ENCODE results near the gene IL19.
A peak's percentile ranks its signal among the peaks of the same experiment; 100 is the strongest.

Gene IL19

GRCh38 chr1:206738370-206739366 is 31.9 kb upstream of the IL19 start:
- no peak overlapping the region for H3K4ac ChIP-seq (ENCODE audit: low read depth in 1 of 2, low read length in 2 of 2)
- no peak overlapping the region for H2BK120ac ChIP-seq (ENCODE audit: low read depth, low read length)
- peaks cover 36 to 48% of the 10 kb centered on the region in 2 experiments for H3K36me3 ChIP-seq (ENCODE audit: control insufficient read depth in 1 of 2, insufficient read depth in 2 of 2, low read depth in 1 of 2, low read length in 2 of 2)
- no peak overlapping the region for H3K27ac ChIP-seq (ENCODE audit: low read length, poor library complexity, severe bottlenecking)
- H3K14ac ChIP-seq (ENCODE audit: low read length in 2 of 2) = no peak overlapping the region
- no peak overlapping the region for H4K8ac ChIP-seq (ENCODE audit: low read length)
- DNase-seq = no peak
- peaks cover 14% of the 10 kb centered on the region for H3K4me1 ChIP-seq (ENCODE audit: control insufficient read depth, insufficient read depth, low read depth, low read length)
- WGBS = 82% methylated on average over 1 of the region's 3 CpGs
- no peak overlapping the region for H3K18ac ChIP-seq (ENCODE audit: low read depth in 1 of 2, low read length in 2 of 2)
- no peak overlapping the region for H3K9ac ChIP-seq (ENCODE audit: low read length)
- H2AK5ac ChIP-seq (ENCODE audit: low read length, severe bottlenecking) = no peak overlapping the region
- no peak overlapping the region for H2AFZ ChIP-seq (ENCODE audit: low read depth, low read length)
- H2BK5ac ChIP-seq (ENCODE audit: low read depth, low read length, poor library complexity, severe bottlenecking) = no peak overlapping the region
- H3K23ac ChIP-seq (ENCODE audit: low read length in 2 of 2) = no peak overlapping the region
- H3K4me3 ChIP-seq (ENCODE audit: insufficient read depth in 1 of 2, low read depth in 1 of 2, low read length in 2 of 2) = no peak overlapping the region
- no peak overlapping the region for H4K91ac ChIP-seq (ENCODE audit: low read length)
- no peaks in the 10 kb centered on the region for H3K9me3 ChIP-seq (ENCODE audit: control insufficient read depth, low read length)
- no peak overlapping the region for H3K4me2 ChIP-seq (ENCODE audit: low read length, poor library complexity, severe bottlenecking)
- H2BK15ac ChIP-seq (ENCODE audit: low read depth, poor library complexity, severe bottlenecking) = no peak overlapping the region
- no peaks in the 10 kb centered on the region for H3K27me3 ChIP-seq (ENCODE audit: control insufficient read depth in 1 of 2, insufficient read depth in 1 of 2, low read length in 2 of 2)
- no peak overlapping the region for H2BK12ac ChIP-seq (ENCODE audit: low read length in 2 of 2)
- peaks cover 15% of the 10 kb centered on the region for H3K79me1 ChIP-seq (replicated peaks; ENCODE audit: low read length, poor library complexity, severe bottlenecking)

- peak overlapping the region in 1 of 2 experiments; percentile 18 for H3K18ac ChIP-seq (ENCODE audit: low read depth in 1 of 2, low read length in 2 of 2)
- no peak overlapping the region for H2BK120ac ChIP-seq (ENCODE audit: low read depth, low read length)
- H3K79me1 ChIP-seq (replicated peaks; ENCODE audit: low read length, poor library complexity, severe bottlenecking) = peaks cover 6% of the 10 kb centered on the region
- no peak overlapping the region for H2BK5ac ChIP-seq (ENCODE audit: low read depth, low read length, poor library complexity, severe bottlenecking)
- no peaks in the 10 kb centered on the region for H3K9me3 ChIP-seq (ENCODE audit: control insufficient read depth, low read length)
- H2BK15ac ChIP-seq (ENCODE audit: low read depth, poor library complexity, severe bottlenecking) = no peak overlapping the region
- no peak overlapping the region for H3K4me2 ChIP-seq (ENCODE audit: low read length, poor library complexity, severe bottlenecking)
- H3K4ac ChIP-seq (ENCODE audit: low read depth in 1 of 2, low read length in 2 of 2) = no peak overlapping the region
- peak; percentile 20 for DNase-seq
- H3K4me3 ChIP-seq (ENCODE audit: insufficient read depth in 1 of 2, low read depth in 1 of 2, low read length in 2 of 2) = no peak overlapping the region
- H4K91ac ChIP-seq (ENCODE audit: low read length) = no peak overlapping the region
- H3K27ac ChIP-seq (ENCODE audit: low read length, poor library complexity, severe bottlenecking) = no peak overlapping the region
- no peak overlapping the region for H3K23ac ChIP-seq (ENCODE audit: low read length in 2 of 2)
- no peak overlapping the region for H4K8ac ChIP-seq (ENCODE audit: low read length)
- peaks cover 28 to 39% of the 10 kb centered on the region in 2 experiments for H3K36me3 ChIP-seq (ENCODE audit: control insufficient read depth in 1 of 2, insufficient read depth in 2 of 2, low read depth in 1 of 2, low read length in 2 of 2)
- no peak overlapping the region for H3K9ac ChIP-seq (ENCODE audit: low read length)
- H2BK12ac ChIP-seq (ENCODE audit: low read length in 2 of 2) = no peak overlapping the region
- H3K27me3 ChIP-seq (ENCODE audit: control insufficient read depth in 1 of 2, insufficient read depth in 1 of 2, low read length in 2 of 2) = no peaks in the 10 kb centered on the region
- no peak overlapping the region for H3K14ac ChIP-seq (ENCODE audit: low read length in 2 of 2)
- WGBS = 63% methylated on average over 5 of the region's 5 CpGs
- no peak overlapping the region for H2AFZ ChIP-seq (ENCODE audit: low read depth, low read length)
- peaks cover 11% of the 10 kb centered on the region for H3K4me1 ChIP-seq (ENCODE audit: control insufficient read depth, insufficient read depth, low read depth, low read length)
- no peak overlapping the region for H2AK5ac ChIP-seq (ENCODE audit: low read length, severe bottlenecking)
These were observed 31.0 kb upstream of the IL19 start for GRCh38 chr1:206739411-206740076.

- no peak for DNase-seq
- Histone ChIP-seq H3K14ac (ENCODE audit: low read length in 2 of 2) (no peak overlapping the region), H2AK5ac (ENCODE audit: low read length, severe bottlenecking) (no peak overlapping the region), H3K27me3 (ENCODE audit: control insufficient read depth in 1 of 2, insufficient read depth in 1 of 2, low read length in 2 of 2) (no peaks in the 10 kb centered on the region), H3K4ac (ENCODE audit: low read depth in 1 of 2, low read length in 2 of 2) (no peak overlapping the region), H2BK120ac (ENCODE audit: low read depth, low read length) (no peak overlapping the region), H2AFZ (ENCODE audit: low read depth, low read length) (no peak overlapping the region), H3K9me3 (ENCODE audit: control insufficient read depth, low read length) (no peaks in the 10 kb centered on the region), H3K4me3 (ENCODE audit: insufficient read depth in 1 of 2, low read depth in 1 of 2, low read length in 2 of 2) (no peak overlapping the region), H3K4me1 (ENCODE audit: control insufficient read depth, insufficient read depth, low read depth, low read length) (no peaks in the 10 kb centered on the region), H4K8ac (ENCODE audit: low read length) (no peak overlapping the region), H2BK15ac (ENCODE audit: low read depth, poor library complexity, severe bottlenecking) (no peak overlapping the region), H3K36me3 (ENCODE audit: control insufficient read depth in 1 of 2, insufficient read depth in 2 of 2, low read depth in 1 of 2, low read length in 2 of 2) (peaks cover 18 to 23% of the 10 kb centered on the region in 2 experiments), H3K27ac (ENCODE audit: low read length, poor library complexity, severe bottlenecking) (no peak overlapping the region), H3K4me2 (ENCODE audit: low read length, poor library complexity, severe bottlenecking) (no peak overlapping the region), H2BK5ac (ENCODE audit: low read depth, low read length, poor library complexity, severe bottlenecking) (no peak overlapping the region), H3K9ac (ENCODE audit: low read length) (no peak overlapping the region), H4K91ac (ENCODE audit: low read length) (no peak overlapping the region), H2BK12ac (ENCODE audit: low read length in 2 of 2) (no peak overlapping the region), H3K18ac (ENCODE audit: low read depth in 1 of 2, low read length in 2 of 2) (no peak overlapping the region), H3K23ac (ENCODE audit: low read length in 2 of 2) (no peak overlapping the region), H3K79me1 (replicated peaks; ENCODE audit: low read length, poor library complexity, severe bottlenecking) (peaks cover 1% of the 10 kb centered on the region)
- WGBS = 93% methylated on average over 5 of the region's 6 CpGs
These were observed 29.4 kb upstream of the IL19 start for GRCh38 chr1:206741142-206741701.
